ENCODE results near the gene LRRC4B. TPM values are rescaled to one million over a fixed set of nuclear protein-coding genes. Genes with fewer than 3 reads are reported as not detected.

Gene LRRC4B
- total RNA-seq, 4 donors from 2014 or later = 0.84 to 1.6 (median 1.4) TPM

- ATAC-seq (ENCODE audit: low FRiP score) = no peak
- TF ChIP-seq, protein P1, sequence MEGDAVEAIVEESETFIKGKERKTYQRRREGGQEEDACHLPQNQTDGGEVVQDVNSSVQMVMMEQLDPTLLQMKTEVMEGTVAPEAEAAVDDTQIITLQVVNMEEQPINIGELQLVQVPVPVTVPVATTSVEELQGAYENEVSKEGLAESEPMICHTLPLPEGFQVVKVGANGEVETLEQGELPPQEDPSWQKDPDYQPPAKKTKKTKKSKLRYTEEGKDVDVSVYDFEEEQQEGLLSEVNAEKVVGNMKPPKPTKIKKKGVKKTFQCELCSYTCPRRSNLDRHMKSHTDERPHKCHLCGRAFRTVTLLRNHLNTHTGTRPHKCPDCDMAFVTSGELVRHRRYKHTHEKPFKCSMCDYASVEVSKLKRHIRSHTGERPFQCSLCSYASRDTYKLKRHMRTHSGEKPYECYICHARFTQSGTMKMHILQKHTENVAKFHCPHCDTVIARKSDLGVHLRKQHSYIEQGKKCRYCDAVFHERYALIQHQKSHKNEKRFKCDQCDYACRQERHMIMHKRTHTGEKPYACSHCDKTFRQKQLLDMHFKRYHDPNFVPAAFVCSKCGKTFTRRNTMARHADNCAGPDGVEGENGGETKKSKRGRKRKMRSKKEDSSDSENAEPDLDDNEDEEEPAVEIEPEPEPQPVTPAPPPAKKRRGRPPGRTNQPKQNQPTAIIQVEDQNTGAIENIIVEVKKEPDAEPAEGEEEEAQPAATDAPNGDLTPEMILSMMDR (IDR thresholded peaks at IDR 0.05) = no peak
- no peak for DNase-seq (ENCODE audit: low spot score)
Observed at GRCh38 chr19:50567052-50567841, 988 bp downstream of the LRRC4B start.

DNA sequence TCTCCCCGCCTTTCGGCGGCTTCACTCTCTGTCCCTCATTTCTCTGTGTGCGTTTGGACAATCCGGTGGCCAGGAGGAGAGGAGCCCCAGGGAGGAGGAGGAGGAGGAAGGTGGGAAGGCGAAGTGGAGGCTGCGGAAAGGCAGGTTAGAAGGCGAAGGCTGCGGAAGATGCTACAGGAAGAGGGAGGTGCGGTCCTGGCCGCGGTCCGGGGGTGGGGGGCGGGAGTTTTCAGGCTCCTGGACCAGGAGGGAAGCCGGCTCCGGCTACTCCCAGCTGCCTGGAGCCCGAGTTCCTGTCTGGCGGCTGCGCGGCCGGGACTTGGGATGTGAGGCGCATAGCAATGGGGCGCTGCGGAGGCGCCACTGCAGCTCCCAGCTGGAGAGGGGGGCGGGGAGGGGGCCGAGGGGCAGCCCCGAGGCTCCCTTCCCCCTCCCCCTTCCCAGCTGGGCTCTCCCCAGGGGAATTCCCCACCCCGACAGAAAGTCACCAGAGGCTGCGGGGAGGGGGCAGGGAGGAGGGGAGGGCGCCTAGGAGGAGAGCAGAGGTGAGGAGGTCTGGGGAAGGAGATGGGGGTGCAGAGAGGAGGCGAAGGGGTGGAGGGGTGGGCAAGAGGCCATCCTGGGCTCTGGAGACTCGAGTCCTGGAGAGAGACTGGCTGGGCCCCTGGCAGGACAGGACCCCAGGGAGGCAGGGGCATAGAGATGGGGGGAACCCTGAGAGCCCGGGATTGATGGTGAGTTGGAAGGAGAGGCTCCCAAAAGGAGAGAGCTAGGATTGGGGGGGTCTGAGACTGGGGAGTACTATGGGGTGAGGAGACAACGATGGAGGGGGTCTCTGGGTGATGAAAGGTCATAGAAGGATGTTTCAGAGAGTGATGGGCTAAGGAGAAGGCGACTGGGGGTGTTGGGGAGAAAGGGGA, 2.0 kb downstream of the LRRC4B start:
- TF ChIP-seq, protein P1 (IDR thresholded peaks at IDR 0.05) = no peak
- ATAC-seq (ENCODE audit: low FRiP score) (no peak), DNase-seq (ENCODE audit: low spot score) (no peak)

DNA sequence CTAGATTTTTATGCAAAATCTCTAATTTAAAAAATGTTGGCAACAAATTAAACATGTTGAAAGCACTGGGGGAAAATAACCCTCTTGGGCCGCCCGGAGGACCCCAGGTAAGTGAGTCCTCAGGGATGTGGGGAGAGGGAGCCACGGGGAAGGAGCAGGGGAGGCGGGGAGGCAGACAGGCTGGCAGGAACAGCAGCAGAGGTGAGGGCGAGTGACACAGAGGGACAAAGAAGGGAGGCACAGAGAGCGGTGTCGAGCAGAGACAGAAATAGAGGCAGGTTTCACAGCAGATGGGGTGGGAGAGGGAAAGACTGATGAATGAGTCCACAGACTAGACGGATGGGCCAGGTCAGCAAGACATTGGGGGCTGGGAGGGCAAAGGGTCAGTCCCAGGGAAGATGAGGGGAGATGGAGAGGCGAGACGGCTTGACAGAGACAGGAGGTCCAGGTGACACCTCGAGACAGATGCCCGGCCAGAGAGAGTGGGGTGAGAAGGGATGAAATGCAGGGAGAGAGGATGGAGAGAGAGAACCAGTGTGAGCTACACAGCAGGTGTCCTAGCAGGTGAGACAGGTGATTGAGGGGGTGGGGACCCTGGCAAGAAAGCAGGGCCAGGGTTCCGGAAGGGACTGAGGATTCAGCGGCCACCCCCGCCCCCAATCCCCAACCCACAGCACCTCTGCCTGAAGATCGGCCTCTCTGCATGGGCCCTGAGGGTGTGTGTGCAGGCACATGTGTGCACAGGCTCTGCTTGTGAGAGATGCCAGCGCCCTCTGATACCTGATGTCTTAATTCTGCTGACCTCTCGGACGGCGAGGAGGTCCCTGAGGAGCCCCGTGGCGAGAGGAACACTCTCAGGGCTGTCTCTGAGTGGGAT, 3.8 kb downstream of the LRRC4B start:
- TF ChIP-seq, protein P1 (IDR thresholded peaks at IDR 0.05) = no peak
- ATAC-seq (ENCODE audit: low FRiP score) (no peak), DNase-seq (ENCODE audit: low spot score) (no peak)

GRCh38 chr19:50563597-50563996, 4.6 kb downstream of the LRRC4B start:
- ATAC-seq (ENCODE audit: low FRiP score) = no peak
- TF ChIP-seq, protein P1 (IDR thresholded peaks at IDR 0.05) = no peak

GRCh38 chr19:50562996-50563395, 5.2 kb downstream of the LRRC4B start:
- ATAC-seq (ENCODE audit: low FRiP score) (no peak), DNase-seq (ENCODE audit: low spot score) (no peak)
- TF ChIP-seq, protein P1 (IDR thresholded peaks at IDR 0.05) = no peak

More at GRCh38 chr19:50563597-50563996, 4.6 kb downstream of the LRRC4B start:
- no peak for DNase-seq (ENCODE audit: low spot score)

- TF ChIP-seq, protein P1 (IDR thresholded peaks at IDR 0.05) = no peak
- ATAC-seq (ENCODE audit: low FRiP score) = no peak
Observed at GRCh38 chr19:50562329-50562728, 5.9 kb downstream of the LRRC4B start.

More at GRCh38 chr19:50562329-50562728, 5.9 kb downstream of the LRRC4B start:
- DNase-seq (ENCODE audit: low spot score) = no peak

Data from omental fat pad (tissue), 4 donors.